Transverse colon (tissue), 4 donors: ENCODE results near the gene NPLOC4. TPM values are rescaled to one million over a fixed set of nuclear protein-coding genes. Genes with fewer than 3 reads are reported as not detected.

Source experiments
- DNase-seq: peaks from one replicate; pipeline ENCODE4 v3.0.0-alpha.2; 2019
- H3K27ac ChIP-seq, 4 donors: fragments of 200-600 bp; sonication (generic); 2 replicates each; pipeline ENCODE4 v1.5.1; 2016 to 2018; ENCODE audit warnings: inconsistent platforms in 4 of 4
- H3K27me3 ChIP-seq: fragments of 200-600 bp; sonication (generic); 2 replicates; pipeline ENCODE4 v1.5.1; 2017; ENCODE audit warnings: inconsistent platforms
- H3K36me3 ChIP-seq, 4 donors: fragments of 200-600 bp; sonication (generic); 2 replicates each; pipeline ENCODE4 v1.5.1; 2017 to 2019; ENCODE audit warnings: inconsistent platforms in 4 of 4
- H3K4me1 ChIP-seq, 4 donors: fragments of 200-600 bp; sonication (generic); 2 replicates each; pipeline ENCODE4 v1.5.1; 2017 to 2020; ENCODE audit warnings: inconsistent platforms in 4 of 4
- H3K4me3 ChIP-seq, 4 donors: fragments of 200-600 bp; sonication (generic); 1 replicate in 1 of 4; 2 replicates in 3 of 4; pipeline versions ENCODE4 v1.5.1 to v1.6.1; 2017 to 2019; ENCODE audit warnings: inconsistent platforms in 4 of 4
- H3K9me3 ChIP-seq, 2 donors: fragments of 200-600 bp; sonication (generic); 2 replicates each; pipeline ENCODE4 v1.5.1; 2017 to 2019; ENCODE audit warnings: inconsistent platforms in 2 of 2
- CTCF ChIP-seq, 5 experiments: fragments of 200-600 bp in 3 of 5; fragments of 450-650 bp in 2 of 5; sonication (generic) in 3 of 5; IDR thresholded peaks; 1 replicate in 2 of 5; 2 replicates in 3 of 5; pipeline ENCODE4 v1.5.1; 2016 to 2017; ENCODE audit warnings: antibody characterized with exemption in 5 of 5, inconsistent platforms in 3 of 5, mild to moderate bottlenecking in 2 of 5, moderate library complexity in 1 of 5
- EP300 ChIP-seq: sonication (generic); formaldehyde crosslinking; IDR thresholded peaks from one replicate; pipeline ENCODE4 v1.6.1; 2017; ENCODE audit warnings: antibody characterized with exemption, low read depth
- POLR2A ChIP-seq: fragments of 450-650 bp; IDR thresholded peaks from one replicate; pipeline ENCODE4 v1.6.1; 2016; ENCODE audit warnings: antibody characterized with exemption, mild to moderate bottlenecking, moderate library complexity
- POLR2AphosphoS5 ChIP-seq, 3 donors: sonication (generic); formaldehyde crosslinking; IDR thresholded peaks; one replicate each; pipeline ENCODE4 v1.6.1; 2016; ENCODE audit warnings: antibody characterized with exemption in 3 of 3
- WGBS, 2 donors: methylation state at CpG; one replicate each; pipeline ENCODE4 v1.1.5; 2018; ENCODE audit warnings: low coverage in 1 of 2; 5-methylcytosine and 5-hydroxymethylcytosine counted together
- in situ Hi-C, 4 donors: fragments of 200-750 bp; cut with MboI; loops; one replicate each; pipeline versions ENCODE4 v1.15.0 to v1.15.1; 2017; ENCODE audit warnings: low sequenced_read_pairs in 3 of 4, low pct_ligation_motif_present in 1 of 4, low pct_unique_long_range_greater_than_20kb in 1 of 4
- intact Hi-C: fragments of 100-400 bp; cut with DNase I; formaldehyde crosslinking; loops from one replicate; pipeline ENCODE4 v1.15.1; 2023; ENCODE audit warnings: low total_unique reads
- total RNA-seq, 4 donors: library from RNA; depleted of rRNA; stranded (reverse); fragments of >200 nt; gene quantifications; one replicate each; pipeline ENCODE4 v1.1.0, GENCODE V29; 2016

NPLOC4 gene
- total RNA-seq, 4 donors from 2014 or later = 59.9 to 323 (median 84.6) TPM

GRCh38 chr17:81513372-81513752 lies 123.5 kb downstream of the NPLOC4 start:
- in situ Hi-C loops = no loop called here
- peak overlapping the region; percentile 82 to 96 (median 86) for H3K4me3 ChIP-seq
- TF ChIP-seq POLR2AphosphoS5 (IDR thresholded peaks at IDR 0.05) = no peak
- no peak for TF ChIP-seq EP300
- no peak for TF ChIP-seq POLR2A
- no peak for TF ChIP-seq CTCF (IDR thresholded peaks at IDR 0.05)
- H3K27ac ChIP-seq = peak overlapping the region; percentile 99 to 100 (median 100)
- WGBS, 2 donors = 1% methylated on average over 23 of the region's 23 CpGs; no CpG with 5 or more reads in 1 of the 2 donors
- H3K36me3 ChIP-seq = peaks cover 0 to 24% (median 17%) of the 10 kb centered on the region in 4 donors
- intact Hi-C loops = no loop called here
- H3K9me3 ChIP-seq = no peaks in the 10 kb centered on the region
- peaks cover 31 to 54% (median 44%) of the 10 kb centered on the region in 4 donors for H3K4me1 ChIP-seq
- H3K27me3 ChIP-seq = no peaks in the 10 kb centered on the region
- DNase-seq = peak; percentile 80

- TF ChIP-seq CTCF (IDR thresholded peaks at IDR 0.05) (no peak), POLR2A (peak; percentile 99), EP300 (peak; percentile 51), POLR2AphosphoS5 (IDR thresholded peaks at IDR 0.05) (peak; percentile 94 to 100 (median 99))
Measured at GRCh38 chr17:81512562-81513371, 124.1 kb downstream of the NPLOC4 start, which contains the start of gene ACTG1. Gene ACTG1 (minus strand): TSS chr17:81512799. CDS start chr17:81512354, 445 bp downstream.

GRCh38 chr17:81511804-81512561 lies 124.9 kb downstream of the NPLOC4 start:
- peak overlapping the region; percentile 99 to 100 (median 100) for H3K27ac ChIP-seq
- WGBS, 2 donors = 0 to 1% methylated on average over 2 to 34 of the region's 62 CpGs
- peak overlapping the region; percentile 58 to 87 (median 84) for H3K4me3 ChIP-seq
- no peak for DNase-seq
- no peaks in the 10 kb centered on the region for H3K27me3 ChIP-seq
- H3K9me3 ChIP-seq = no peaks in the 10 kb centered on the region
- intact Hi-C loops = no loop called here
- H3K4me1 ChIP-seq = peaks cover 21 to 42% (median 30%) of the 10 kb centered on the region in 4 donors
- in situ Hi-C loops = no loop called here
- H3K36me3 ChIP-seq = peaks cover 0 to 24% (median 17%) of the 10 kb centered on the region in 4 donors
- TF ChIP-seq POLR2AphosphoS5 (IDR thresholded peaks at IDR 0.05) = peak in 1 of 3 donors; percentile 43
- TF ChIP-seq POLR2A = no peak

More at GRCh38 chr17:81512562-81513371, 124.1 kb downstream of the NPLOC4 start, which contains the start of gene ACTG1:
- in situ Hi-C loops (no loop called here), intact Hi-C loops (no loop called here)
- H3K4me3 ChIP-seq = peak within 1 kb of the TSS; percentile 82 to 96 (median 86)
- no peaks in the 10 kb centered on the region for H3K9me3 ChIP-seq
- peaks cover 27 to 48% (median 38%) of the 10 kb centered on the region in 4 donors for H3K4me1 ChIP-seq
- WGBS, 2 donors = 0% methylated on average over 43 of the region's 111 CpGs; no CpG with 5 or more reads in 1 of the 2 donors
- peak within 1 kb of the TSS; percentile 99 to 100 (median 100) for H3K27ac ChIP-seq
- no peaks in the 10 kb centered on the region for H3K27me3 ChIP-seq
- DNase-seq = peak; percentile 94
- peaks cover 0 to 24% (median 17%) of the 10 kb centered on the region in 4 donors for H3K36me3 ChIP-seq

- Histone ChIP-seq H3K9me3 (no peaks in the 10 kb centered on the region), H3K4me1 (peaks cover 16 to 37% (median 25%) of the 10 kb centered on the region in 4 donors), H3K36me3 (peaks cover 0 to 24% (median 17%) of the 10 kb centered on the region in 4 donors), H3K27ac (peak overlapping the region; percentile 99 to 100 (median 100)), H3K4me3 (peak overlapping the region; percentile 58 to 87 (median 84)), H3K27me3 (no peaks in the 10 kb centered on the region)
- no peak for TF ChIP-seq POLR2A
- TF ChIP-seq POLR2AphosphoS5 (IDR thresholded peaks at IDR 0.05) = peak in 1 of 3 donors; percentile 52
- TF ChIP-seq EP300 = no peak
- no peak for TF ChIP-seq CTCF (IDR thresholded peaks at IDR 0.05)
- no peak for DNase-seq
- in situ Hi-C loops (no loop called here), intact Hi-C loops (no loop called here)
- WGBS, 2 donors = 0 to 2% methylated on average over 4 to 9 of the region's 9 CpGs
Measured at GRCh38 chr17:81511554-81511803, 125.4 kb downstream of the NPLOC4 start.
